PFSK-1 (cell line): ENCODE results near the gene RAET1L. TPM values are rescaled to one million over a fixed set of nuclear protein-coding genes. Genes with fewer than 3 reads are reported as not detected.

Experiments used
- FOXP2 ChIP-seq: optimal IDR thresholded peaks from 2 replicates; pipeline ENCODE3; 2011; ENCODE audit warnings: borderline replicate concordance, control low read depth, inconsistent platforms; ENCODE audit not compliant: insufficient read depth; ENCODE audit errors: extremely low read length, extremely low read depth
- POLR2AphosphoS5 ChIP-seq: IDR thresholded peaks from 2 replicates; pipeline ENCODE4 v1.6.1; 2012; ENCODE audit warnings: low read depth, mild to moderate bottlenecking, control low read depth, low read length, moderate library complexity
- REST ChIP-seq, 2 experiments: IDR thresholded peaks; 2 replicates each; pipeline versions ENCODE4 v1.6.1 to v1.8.0; 2011 to 2012; ENCODE audit warnings: low read depth in 2 of 2, low read length in 2 of 2, control low read depth in 1 of 2, inconsistent platforms in 1 of 2, mild to moderate bottlenecking in 1 of 2, moderate library complexity in 1 of 2; ENCODE audit not compliant: insufficient read depth in 1 of 2
- SIN3A ChIP-seq: IDR thresholded peaks from 2 replicates; pipeline ENCODE4 v1.6.1; 2012; ENCODE audit warnings: mild to moderate bottlenecking, low read length, moderate library complexity, borderline replicate concordance; ENCODE audit not compliant: insufficient read depth
- TAF1 ChIP-seq: IDR thresholded peaks from 2 replicates; pipeline ENCODE4 v1.6.1; 2012; ENCODE audit warnings: low read length, control low read depth, borderline replicate concordance; ENCODE audit not compliant: insufficient read depth
- polyA plus RNA-seq: library from polyadenylated mRNA; unstranded; fragments of >200 nt; gene quantifications from one replicate; pipeline ENCODE4 v1.2.1, GENCODE V29; 2012; ENCODE audit warnings: low read depth, missing spikeins; ENCODE audit not compliant: insufficient read length

The RAET1L gene
- 0.25 TPM for polyA plus RNA-seq

GRCh38 chr6:150025201-150025917, at the start of gene RAET1L:
Gene RAET1L, minus strand, starts transcription at chr6:150025532. Its CDS starts 61 bp downstream, at chr6:150025471.
- no peak for TF ChIP-seq SIN3A

- TF ChIP-seq FOXP2 (no peak), TAF1 (no peak), POLR2AphosphoS5 (no peak), SIN3A (no peak), REST (IDR thresholded peaks at IDR 0.05; ENCODE audit: insufficient read depth in 1 of 2, low read depth in 2 of 2, low read length in 2 of 2) (no peak)
Measured at GRCh38 chr6:150075034-150075421, 49.7 kb upstream of the RAET1L start.

GRCh38 chr6:150072201-150072600, 46.9 kb upstream of the RAET1L start:
- TF ChIP-seq TAF1: no peak
- no peak for TF ChIP-seq POLR2AphosphoS5
- TF ChIP-seq SIN3A: no peak

GRCh38 chr6:150070236-150070818, 45.0 kb upstream of the RAET1L start:
- TF ChIP-seq SIN3A (no peak), REST (IDR thresholded peaks at IDR 0.05; ENCODE audit: insufficient read depth in 1 of 2, low read depth in 2 of 2, low read length in 2 of 2) (no peak), FOXP2 (no peak), POLR2AphosphoS5 (no peak), TAF1 (no peak)

- TF ChIP-seq REST (IDR thresholded peaks at IDR 0.05; ENCODE audit: insufficient read depth in 1 of 2, low read depth in 2 of 2, low read length in 2 of 2) (no peak), POLR2AphosphoS5 (no peak), FOXP2 (peak; percentile 6), TAF1 (no peak)
Measured at GRCh38 chr6:150069706-150070105, 44.4 kb upstream of the RAET1L start.

- TF ChIP-seq POLR2AphosphoS5 (peak; percentile 79), SIN3A (peak; percentile 70; the same call in 1 of the 2 replicates), REST (IDR thresholded peaks at IDR 0.05; ENCODE audit: insufficient read depth in 1 of 2, low read depth in 2 of 2, low read length in 2 of 2) (0 out of 4 replicates have a peak, but pooled peaks of 1 of the 2 experiments have one; percentile 10), TAF1 (peak; percentile 93; the same call in 1 of the 2 replicates), FOXP2 (peak; percentile 63)
Measured at GRCh38 chr6:150068720-150069648, 43.7 kb upstream of the RAET1L start, which contains the start of gene ULBP3. Gene ULBP3, minus strand, starts transcription at chr6:150069121. Its CDS starts 55 bp downstream, at chr6:150069066.
